SK-N-MC (cell line): ENCODE measurements around the gene DPP8.

Experiments
- EZH2 ChIP-seq: fragments of 200-600 bp; sonication (generic); IDR thresholded peaks from one replicate; pipeline ENCODE4 v1.6.1; 2017; ENCODE audit warnings: antibody characterized with exemption
- FOXP2 ChIP-seq: optimal IDR thresholded peaks from 2 replicates; pipeline ENCODE3; 2011; ENCODE audit warnings: mild to moderate bottlenecking, moderate library complexity; ENCODE audit not compliant: insufficient read depth; ENCODE audit errors: extremely low read length, control extremely low read depth
- POLR2AphosphoS5 ChIP-seq: IDR thresholded peaks from 2 replicates; pipeline ENCODE4 v1.6.1; 2012; ENCODE audit warnings: mild to moderate bottlenecking, low read depth, low read length, borderline replicate concordance

GRCh38 chr15:65517866-65518207 is 348 bp upstream of the DPP8 start:
- TF ChIP-seq EZH2 (no peak), POLR2AphosphoS5 (no peak), FOXP2 (no peak)
